ENCODE measurements around the gene CTNNA3.

CTNNA3 gene

DNA sequence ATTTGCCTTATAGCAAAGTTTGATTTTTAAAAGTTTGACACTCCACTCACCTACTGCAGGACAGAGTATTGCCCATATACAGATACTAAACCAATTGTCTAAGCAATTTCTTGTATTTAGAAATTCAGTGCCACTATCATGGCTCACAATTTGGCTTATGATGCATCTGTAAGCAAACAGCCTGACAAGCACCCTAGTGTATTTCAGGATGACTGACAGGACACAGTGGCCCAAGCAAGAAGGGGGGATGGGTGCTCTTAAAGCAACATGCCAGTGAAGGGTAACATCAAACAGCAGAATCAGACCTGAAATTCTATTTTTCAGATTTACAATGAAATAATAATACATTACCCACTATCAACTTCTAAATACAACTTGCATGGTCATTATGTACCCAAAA lies 30.5 kb downstream of the CTNNA3 start:
- DNase-seq (ENCODE audit: low spot score) = no peak

DNA sequence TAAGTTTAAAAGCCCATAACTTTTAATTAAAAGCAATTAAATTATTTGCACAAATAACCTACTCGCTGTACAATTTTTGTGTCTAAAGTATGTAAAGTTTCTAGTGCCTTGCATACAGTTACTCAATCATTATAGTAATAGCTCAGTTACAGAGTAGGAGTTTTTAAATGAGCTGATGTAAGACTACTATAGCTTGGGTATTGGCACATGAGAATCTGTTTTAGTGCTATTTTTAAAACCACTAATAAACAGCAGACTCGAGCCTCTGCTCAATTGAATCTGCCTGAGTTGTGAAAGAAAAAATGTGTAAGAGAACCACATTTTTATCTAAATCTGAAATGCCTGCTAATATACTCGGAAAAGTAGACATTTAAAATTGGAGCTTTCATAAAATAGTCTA lies 31.1 kb downstream of the CTNNA3 start:
- no peak for DNase-seq (ENCODE audit: low spot score)

DNA sequence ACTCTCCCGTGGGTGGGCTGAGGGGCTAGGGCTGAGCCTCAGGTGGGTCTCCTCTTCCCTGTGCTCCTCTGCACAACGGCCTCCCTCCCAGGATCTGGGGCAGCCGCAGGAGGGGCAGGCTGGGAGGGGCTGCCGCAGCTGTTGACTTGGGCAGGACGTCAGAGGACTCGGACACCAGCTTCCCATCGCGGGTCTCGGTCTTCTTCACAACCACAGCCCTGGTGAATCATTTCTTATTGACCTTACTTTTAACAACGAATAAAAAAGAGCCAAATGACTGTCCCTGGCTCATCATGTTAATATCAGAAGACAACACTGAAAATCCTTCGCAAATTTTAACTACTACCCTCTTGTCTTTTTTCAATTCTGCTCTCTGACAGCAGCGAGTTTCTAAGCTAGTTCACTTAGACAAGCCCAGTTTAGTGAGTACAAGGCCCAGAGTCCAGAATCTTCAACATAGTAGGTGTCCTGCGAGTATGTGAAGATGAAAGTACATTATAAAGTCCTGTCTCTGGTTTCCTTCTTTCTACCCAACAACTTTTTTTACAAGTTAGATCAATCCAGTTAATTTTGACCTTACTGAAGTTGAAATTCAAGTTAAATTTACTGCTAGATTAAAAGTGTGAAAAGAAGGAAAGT lies 32.4 kb downstream of the CTNNA3 start:
- DNase-seq (ENCODE audit: low spot score) = no peak

DNA sequence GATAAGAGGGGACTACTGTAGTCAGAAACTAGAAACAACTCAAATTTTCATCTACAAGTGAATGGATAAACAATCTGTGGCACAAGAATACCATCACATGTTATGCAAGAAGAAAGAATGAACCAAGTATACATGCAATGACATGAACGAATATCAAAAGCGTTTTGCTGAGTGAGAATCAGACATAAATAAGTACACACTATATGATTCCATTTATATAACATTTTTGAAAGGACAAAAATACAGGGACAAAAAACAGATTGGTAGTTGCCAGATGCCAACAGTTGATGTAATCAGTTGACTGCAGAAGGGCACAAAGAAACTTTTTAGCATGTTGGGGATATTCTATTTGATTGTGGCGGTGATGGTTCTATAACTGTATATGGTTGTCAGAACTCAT lies 33.6 kb downstream of the CTNNA3 start:
- no peak for DNase-seq (ENCODE audit: low spot score)

DNA sequence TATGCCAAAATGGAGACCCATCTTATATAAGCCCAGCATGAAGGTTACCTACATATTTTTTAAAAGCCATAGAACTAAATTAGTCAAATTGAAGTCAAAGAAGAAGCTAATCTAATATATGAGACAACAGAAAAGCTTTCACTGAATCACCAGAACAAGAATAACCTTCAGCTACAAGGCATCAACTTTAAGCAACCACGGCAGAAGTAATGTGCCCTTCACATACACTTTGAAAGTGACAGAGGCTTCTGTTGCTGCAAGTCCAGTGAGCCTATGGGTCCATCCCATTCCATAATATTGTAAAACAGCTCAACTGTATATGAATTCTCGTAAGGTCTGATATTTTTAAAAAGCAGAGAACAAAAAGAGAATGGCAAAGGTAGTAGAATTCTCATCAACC lies 36.5 kb downstream of the CTNNA3 start:
- DNase-seq (ENCODE audit: low spot score) = no peak

DNA sequence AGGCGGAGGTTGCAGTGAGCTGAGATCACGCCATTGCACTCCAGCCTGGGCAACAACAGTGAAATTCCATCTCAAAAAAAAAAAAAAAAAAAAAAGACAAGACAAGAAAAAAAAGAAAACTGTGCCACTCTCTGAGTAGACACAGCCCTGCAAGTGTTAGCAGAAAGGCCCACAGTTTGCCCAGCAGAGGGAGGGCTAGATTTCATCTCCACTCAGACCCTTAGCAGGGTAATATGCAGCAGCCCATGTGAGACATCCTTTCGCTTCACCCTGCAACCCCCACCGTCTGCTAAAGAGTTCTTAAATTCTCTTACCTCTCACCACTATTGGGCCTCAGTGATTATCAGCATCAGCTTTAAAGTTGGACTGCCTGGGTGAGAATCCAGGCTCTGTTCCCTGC lies 38.2 kb downstream of the CTNNA3 start:
- DNase-seq (ENCODE audit: low spot score) = no peak

DNA sequence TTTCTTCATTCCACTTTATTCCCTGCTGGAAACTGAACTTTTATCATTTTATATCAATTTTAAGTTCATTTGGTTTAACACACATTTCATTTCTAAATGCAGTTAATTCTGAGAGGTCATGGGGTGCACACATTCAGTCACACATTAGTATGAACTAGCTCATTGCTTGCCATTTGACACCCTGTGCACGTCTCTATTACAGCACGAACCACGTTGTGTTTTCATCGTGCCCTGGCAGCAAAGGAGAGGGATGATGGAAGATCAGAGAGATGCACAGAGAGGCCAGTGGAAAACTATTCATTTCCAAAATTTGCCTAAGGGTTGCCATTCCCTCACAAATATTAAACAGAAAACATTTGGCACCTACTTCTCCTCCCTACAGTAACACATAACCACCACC lies 45.4 kb downstream of the CTNNA3 start:
- DNase-seq (ENCODE audit: low spot score) = no peak

DNA sequence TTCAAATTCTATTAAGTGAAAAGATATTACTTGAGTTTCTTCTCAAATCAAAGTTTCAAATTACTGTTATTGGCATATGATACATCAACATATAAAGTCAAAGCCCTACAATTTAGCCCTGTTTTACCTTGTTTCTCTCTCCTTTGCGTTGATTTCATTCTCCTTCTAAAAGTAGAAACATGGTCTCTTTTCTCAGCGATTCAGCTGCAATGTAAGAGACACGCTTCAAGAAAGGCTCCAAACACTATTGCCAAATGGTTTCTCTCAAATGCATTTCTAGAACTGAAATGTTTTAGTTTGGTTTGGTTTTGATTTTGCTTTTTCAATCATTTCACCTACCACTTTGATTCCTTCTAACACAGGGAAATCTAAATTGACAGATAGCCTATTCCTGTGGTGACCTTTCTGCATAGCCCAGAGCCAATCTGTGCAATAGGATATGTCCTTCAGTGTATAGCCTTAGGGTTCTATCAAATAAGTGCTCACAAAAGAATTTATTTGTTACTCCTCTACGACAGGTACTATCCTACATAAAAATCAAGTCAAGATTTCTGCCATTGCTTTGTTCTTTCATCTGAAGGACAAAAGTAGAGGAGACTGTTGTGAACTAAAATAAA lies 47.3 kb downstream of the CTNNA3 start:
- DNase-seq (ENCODE audit: low spot score) = no peak

DNA sequence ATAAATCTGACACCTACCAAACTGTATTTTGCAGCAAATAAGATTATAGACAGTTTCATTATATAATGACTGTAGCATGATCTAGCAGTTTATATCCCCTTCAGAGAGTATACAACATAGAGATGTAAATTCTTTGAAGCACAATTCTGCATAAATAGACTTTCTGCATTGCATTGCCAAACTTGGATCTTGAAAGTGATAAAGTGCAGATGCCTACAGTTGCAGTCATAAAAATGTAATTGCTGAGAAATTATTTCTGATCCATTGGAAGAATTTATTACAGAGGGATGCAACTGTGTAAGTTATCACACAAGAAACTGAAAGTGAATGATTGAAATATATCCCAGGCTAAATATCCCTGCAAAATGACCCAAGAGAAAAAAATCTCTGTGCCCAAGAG lies 65.1 kb downstream of the CTNNA3 start:
- DNase-seq (ENCODE audit: low spot score) = no peak

DNA sequence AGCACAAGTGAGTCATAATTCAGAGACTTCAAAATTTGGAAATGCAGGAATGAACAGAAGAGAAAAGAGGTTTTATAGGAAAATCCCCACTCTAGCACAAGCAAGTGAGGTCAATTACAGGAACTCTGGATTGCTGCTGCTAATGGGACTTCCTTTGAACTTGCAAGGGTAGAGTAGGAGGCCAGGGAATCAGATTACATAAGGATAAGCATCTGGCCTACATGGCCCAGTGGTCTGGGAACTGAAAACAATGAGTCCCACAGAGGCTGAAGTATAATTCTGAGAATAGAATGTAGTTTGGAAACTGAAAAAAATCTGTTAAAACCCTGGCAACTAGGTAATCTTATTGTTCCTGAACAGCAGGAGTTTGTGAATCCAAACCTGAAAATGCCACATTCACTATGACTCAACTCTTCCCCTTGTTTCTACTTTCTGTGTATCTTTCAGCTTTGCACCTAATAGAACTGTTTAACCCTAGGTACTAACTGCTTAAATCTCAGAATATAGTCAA lies 66.5 kb downstream of the CTNNA3 start:
- no peak for DNase-seq (ENCODE audit: low spot score)

DNA sequence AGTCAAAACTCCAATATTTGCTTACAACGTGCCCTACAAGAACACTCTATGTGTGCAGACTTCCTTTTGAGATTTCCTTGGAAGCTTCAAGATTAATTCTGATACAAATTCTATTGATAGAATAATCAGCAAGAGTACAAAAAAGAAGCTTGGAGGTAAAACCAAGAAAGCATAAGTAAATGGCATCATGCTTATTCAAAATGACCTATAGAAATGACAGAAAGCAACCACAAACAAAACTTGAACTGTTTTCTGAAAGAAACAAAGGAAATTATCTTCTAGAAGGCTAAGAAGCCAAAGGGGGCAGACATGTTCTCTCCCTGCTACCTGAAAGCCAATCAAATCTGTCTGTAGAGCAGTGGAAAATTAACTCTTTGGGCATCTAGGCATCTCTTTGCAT lies 73.0 kb downstream of the CTNNA3 start:
- DNase-seq (ENCODE audit: low spot score) = no peak

DNA sequence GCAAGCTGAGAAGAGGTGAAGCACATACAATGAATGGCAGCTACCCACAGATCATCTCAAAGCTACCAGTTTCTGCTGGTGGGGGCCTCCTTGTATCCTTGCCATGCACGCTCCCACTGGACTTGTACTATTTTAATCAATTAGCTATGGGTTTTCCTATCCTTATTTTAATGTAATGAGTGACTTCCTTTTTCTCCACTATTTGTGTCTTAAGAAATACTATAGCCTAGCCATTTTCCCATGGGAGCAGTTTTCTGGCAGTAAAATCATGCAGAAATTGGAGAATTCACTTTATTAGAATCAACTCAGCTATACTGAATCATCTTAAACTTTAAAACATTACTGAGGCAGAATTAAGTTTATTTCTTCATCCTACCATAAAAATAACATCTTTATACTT lies 73.5 kb downstream of the CTNNA3 start:
- DNase-seq (ENCODE audit: low spot score) = no peak

DNA sequence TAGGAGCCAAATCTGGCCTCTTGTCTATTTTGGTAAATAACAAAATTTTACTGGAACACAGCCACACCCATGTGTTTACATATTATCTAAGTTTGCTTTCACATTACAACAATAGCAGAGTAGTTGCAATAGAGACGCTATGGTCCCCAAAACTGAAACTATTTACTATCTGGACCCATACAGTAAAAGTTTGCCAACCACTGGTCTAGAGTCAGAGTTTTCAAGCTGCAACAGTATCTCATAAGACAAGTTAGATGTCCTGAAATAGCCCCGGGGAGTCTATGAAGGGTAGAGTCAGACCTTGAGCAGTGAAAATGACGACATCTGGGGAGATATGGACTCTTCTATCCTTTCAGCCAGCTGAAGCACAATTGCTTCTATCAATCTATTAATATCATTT lies 74.2 kb downstream of the CTNNA3 start:
- no peak for DNase-seq (ENCODE audit: low spot score)

DNA sequence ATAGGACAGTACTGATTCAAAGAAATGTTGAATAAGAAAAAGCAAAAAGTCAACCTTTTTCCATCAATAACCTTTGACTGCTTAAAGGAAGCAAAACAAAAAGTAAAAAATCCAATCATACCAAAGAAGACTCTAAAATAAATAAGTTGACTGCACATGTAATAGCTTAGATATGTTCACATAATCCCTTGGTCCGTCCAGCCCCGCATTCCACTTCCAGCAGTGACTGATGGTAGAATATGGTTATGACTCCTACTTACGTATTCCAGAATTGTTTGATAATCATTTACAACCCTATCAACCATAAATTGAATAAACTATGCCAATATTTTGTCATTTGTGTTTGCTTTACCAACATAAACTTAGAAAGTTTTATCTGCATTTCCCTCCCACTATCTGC lies 77.9 kb downstream of the CTNNA3 start:
- DNase-seq (ENCODE audit: low spot score) = no peak

DNA sequence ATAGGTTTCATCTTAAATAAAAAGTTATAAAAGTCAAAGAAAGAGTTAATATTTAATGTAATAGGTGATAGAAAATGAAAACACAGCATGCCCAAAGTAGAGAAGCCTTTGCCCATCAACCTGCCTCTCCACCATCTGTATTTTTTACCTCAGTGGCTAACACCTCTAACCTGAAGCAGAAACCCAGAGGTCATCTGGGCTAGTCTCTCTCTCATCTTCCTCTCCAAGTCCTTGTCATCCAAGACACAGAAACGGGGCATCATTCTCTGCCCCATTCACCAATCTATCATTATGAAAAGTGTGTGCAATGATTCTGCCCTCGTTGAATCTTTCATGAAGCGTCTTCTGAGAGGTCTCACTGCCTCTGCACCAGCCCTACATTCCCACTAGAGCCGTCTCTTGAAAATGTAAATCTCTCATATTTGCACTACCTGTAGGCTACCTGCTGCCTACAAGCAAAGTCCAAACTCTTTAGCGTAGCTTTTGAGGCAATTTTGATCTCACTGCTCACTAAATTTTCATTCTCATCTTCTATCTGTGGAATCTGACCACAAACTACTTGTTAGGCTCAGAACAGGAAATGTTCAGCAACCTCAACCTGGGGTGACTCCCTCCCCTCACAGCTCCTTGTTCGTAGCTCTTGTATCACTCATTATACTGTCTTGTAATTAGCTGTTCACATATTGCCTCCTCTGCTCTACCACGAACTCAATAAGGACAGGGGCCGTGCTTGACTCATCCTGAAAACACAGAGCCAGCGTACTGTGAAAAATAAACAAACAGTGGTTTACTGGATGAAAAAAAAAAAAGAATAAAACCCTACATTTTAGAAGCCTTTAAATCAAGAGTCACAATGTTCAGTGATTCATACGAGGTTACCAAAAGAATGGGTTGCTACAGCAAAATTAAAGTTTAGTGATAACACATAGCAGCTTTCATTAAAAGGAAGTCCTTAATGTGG lies 83.1 kb downstream of the CTNNA3 start:
- no peak for DNase-seq (ENCODE audit: low spot score)

DNA sequence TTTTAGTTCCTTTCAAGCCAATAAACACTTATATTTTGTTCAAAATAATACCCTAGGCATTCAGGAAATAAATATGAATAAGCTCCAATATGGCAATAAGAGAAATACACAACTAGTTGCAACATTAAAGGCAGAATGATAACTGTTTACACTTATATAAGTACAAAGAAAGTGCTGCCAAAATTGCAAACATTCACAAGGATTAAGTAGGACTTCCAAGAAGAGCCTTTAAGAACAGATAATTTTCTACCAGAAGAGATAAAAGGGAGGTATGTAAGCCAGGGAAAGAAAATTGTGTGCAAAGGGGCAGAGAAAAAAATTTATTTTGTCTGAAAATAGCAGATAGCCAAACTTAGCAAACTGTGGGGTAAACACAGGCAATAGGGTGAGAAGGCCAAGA lies 83.8 kb downstream of the CTNNA3 start:
- DNase-seq (ENCODE audit: low spot score) = no peak

DNA sequence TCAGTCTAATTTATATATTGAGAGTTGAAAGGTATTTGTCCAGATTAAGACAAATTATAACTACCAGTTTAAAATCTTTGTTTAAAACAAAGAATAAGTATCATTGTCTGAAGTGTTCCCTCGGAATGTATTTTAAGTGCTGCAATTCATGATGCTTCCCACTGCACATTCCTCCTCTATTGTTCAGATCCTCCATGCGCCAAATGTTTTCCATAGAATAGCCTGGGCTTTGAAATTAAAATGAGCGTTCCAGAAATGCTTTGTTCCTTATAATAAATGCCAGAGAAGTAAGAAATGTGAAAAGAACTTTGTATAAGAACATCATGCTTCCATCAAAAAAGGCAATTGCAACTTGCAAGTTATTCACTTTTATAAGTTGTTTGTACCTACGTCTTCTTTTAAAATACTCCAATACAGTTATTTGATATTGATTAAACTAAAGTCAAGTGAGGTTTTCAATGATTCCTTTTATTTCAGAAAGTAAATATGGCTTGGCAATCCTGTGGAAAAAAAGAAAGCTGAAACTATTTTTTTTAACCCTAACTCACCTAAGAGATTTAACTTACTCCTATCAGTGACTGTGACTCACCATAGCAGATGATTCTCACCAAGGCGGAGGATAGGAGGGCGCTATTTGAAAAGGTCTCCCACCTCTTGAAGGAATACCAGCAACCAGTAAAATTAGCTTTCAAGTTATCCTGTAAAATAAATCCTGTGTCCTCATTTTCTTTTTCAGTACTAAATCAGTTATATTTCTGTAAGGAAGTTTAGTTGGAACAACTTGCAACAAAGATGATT lies 85.8 kb downstream of the CTNNA3 start:
- no peak for DNase-seq (ENCODE audit: low spot score)

DNA sequence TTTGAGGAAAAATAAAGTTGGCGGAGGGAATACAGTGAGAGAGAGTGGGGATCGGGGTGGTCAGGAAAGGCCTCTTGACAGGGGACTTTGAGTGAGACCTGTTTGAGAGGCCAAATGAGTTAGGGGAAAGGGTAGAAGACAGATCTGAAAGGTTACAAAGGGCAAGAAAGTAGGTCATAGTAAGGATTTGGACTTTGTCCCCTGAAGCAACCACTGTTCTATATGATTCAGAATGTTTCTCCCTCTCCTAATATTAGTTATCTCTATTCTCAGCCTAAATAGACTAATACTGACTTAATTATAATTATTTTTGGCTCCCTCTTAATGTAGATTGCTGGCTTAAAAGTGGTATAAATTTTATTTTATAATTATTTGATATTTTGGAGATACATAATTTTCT lies 88.0 kb downstream of the CTNNA3 start:
- no peak for DNase-seq (ENCODE audit: low spot score)

DNA sequence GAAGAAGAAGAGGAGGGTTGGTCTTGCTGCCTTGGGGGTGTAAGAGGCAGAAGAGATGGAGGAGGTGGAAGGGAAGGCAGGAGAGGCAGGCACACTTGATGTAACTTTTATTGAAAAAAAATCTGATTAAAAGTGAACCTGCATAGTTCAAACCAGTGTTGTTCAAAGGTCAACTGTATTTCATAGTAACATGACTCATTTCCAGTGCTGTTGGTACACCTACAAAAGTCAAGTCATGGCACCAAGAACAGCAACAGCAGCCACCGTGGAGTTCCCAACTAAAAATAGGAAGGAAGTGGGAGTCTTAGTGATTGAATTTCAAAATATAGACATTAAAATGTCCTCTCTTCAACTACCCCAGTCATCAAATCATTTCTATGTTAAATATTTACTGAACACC lies 88.5 kb downstream of the CTNNA3 start:
- DNase-seq (ENCODE audit: low spot score) = no peak

DNA sequence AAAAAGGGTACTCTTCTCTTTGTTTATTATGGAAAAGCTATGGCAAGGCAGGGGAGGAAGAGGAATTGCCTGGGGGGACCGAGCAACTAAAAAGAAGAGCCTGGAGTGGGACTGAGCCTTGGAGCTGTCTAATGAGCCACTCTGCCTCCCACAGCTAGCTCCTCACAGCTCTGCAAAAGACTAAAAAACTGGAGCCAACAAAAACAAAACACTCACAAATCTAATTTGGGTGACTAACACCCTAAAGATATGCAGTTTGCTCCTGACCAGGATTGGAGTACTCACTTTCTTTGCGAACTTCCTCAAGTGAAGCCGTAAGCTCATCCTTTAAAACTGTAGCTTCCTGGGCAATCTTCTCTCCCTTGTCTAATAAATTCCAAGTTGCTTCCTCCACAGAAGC lies 89.4 kb downstream of the CTNNA3 start:
- no peak for DNase-seq (ENCODE audit: low spot score)

DNA sequence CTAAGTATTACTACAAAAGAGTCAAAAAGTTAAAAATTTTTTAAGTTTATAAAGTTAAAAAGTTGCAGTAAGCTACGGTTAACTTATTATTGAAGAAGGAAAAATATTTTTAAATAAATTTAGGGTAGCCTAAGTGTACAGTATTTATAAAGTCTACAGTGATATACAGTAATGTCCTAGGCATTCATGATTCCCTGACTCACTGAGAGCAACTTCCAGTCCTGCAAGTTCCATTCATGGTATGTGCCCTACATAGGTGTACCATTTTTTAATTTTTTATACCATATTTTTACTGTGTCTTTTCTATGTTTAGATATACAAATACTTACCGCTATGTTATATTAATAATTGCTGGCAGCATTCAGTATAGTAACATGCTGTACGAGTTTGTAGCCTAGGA lies 92.3 kb downstream of the CTNNA3 start:
- DNase-seq (ENCODE audit: low spot score) = no peak

DNA sequence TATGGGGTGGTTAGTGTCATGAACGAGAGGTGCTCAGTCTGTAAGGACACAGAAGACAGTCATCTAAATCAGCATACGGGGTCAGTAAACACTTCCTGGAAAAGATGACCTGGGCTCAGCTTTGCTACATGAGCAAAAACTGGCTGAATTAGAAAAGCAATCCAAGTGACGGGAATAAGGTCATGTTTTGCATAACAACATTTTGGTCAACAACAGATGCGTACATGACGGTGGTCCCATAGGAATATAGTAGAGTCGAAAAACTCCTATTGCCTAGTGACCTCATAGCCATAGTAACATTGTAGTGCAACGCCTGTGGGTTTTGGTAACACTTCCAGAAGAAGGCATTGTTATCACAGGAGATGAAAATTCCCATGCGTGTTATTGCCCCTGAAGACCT lies 92.9 kb downstream of the CTNNA3 start:
- no peak for DNase-seq (ENCODE audit: low spot score)
